ENCODE measurements around the gene MKNK2. TPM values are rescaled to one million over a fixed set of nuclear protein-coding genes. Genes with fewer than 3 reads are reported as not detected.

Gene MKNK2
- total and polyA plus RNA-seq, 2 donors (not counting 3 experiments of a cell fraction or from before 2014, with no cell fraction given) = 65.1 to 86.1 TPM

DNA sequence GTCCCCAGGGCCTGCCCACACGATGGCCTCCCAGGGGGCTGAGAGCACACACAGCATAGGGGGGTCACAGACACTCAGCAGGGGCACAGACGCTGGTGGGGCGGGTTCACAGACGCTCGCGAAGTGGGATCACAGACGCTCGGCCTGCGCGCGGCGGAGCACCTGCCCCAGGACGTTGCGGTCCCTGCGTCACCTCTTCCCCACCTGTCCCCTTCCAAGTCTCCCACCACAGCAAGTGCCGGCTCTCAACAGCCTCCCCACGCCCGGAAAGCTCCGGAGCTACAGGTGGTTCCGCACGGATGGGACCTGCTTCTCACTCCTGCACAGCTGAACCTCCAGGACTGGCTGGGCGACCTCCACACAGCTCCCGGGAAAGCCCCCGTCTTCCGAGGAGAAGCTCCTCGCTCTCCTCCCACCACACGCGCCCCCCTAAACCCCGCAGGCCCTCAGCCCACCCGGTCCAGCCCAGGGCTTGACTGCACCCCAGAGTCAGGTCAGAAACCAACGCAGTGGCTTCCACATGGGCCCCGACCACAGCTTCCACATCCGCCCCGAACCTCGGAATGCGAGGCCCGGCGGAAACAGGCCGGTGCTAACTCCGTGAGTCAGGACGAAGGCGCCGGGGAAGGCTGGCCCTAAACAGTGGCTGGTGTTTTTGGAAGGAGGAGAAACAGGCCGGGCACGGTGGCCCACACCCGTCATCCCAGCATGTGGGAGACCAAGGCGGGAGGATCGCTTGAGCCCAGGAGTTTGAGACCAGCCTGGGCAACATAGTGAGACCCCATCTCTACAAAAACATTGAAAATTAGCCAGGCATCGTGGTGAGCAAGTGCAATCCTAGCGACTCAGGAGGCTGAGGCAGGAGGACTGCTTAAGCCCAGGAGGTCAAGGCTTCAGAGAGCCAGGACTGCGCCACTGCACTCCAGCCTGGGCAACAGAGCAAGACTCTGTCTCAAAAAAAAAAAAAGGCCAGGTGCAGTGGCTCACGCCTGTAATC lies 52.0 kb downstream of the MKNK2 start:
- CTCF ChIA-PET = no interaction called here

More for the DNA sequence above, 52.0 kb downstream of the MKNK2 start:
- FAIRE-seq (no peak), DNase-seq (ENCODE audit: low read depth, low spot score) (no peak)
- dilution Hi-C loops (cut with MboI; ENCODE audit: extremely low pct_ligation_motif_present, low sequenced_read_pairs) = no loop called here
- H4K20me1 ChIP-seq (replicated peaks; ENCODE audit: control insufficient read depth, extremely low read depth, insufficient read depth, low read length) = no peaks in the 10 kb centered on the region
- no peaks in the 10 kb centered on the region for H3K79me2 ChIP-seq (ENCODE audit: control insufficient read depth, insufficient read depth, low read length)
- peaks cover 2 to 7% of the 10 kb centered on the region in 2 experiments for H3K36me3 ChIP-seq (ENCODE audit: control insufficient read depth in 2 of 2, extremely low read depth in 1 of 2, insufficient read depth in 2 of 2, low read length in 2 of 2)
- no TSS peak for BruUV-seq (replicated peaks)
- intact Hi-C loops (cut with micrococcal nuclease) = no loop called here
- H3K27me3 ChIP-seq (ENCODE audit: control insufficient read depth in 2 of 2, insufficient read depth in 2 of 2, low read length in 2 of 2) = no peaks in the 10 kb centered on the region
- no peak overlapping the region for H3K4me3 ChIP-seq (replicated peaks in 1 of 3; ENCODE audit: insufficient read depth in 1 of 3, low read depth in 1 of 3, low read length in 3 of 3)
- H3K27ac ChIP-seq (ENCODE audit: insufficient read depth, low read depth, low read length) = no peak overlapping the region
- no peaks in the 10 kb centered on the region for H3K9me3 ChIP-seq (replicated peaks; ENCODE audit: control insufficient read depth, insufficient read depth, low read length)
- POLR2A ChIA-PET = interaction anchor here (0.7 kb wide), 1 partner anchor 8 kb away, joined by 5 read pairs; no protein-coding TSS in a partner anchor
- H3K9ac ChIP-seq (replicated peaks; ENCODE audit: extremely low read depth, insufficient read depth, low read length) = no peak overlapping the region
- no peak overlapping the region for H3K4me2 ChIP-seq (ENCODE audit: insufficient read depth, low read length)
- TF ChIP-seq POLR2AphosphoS5 (IDR thresholded peaks at IDR 0.05; ENCODE audit: insufficient read depth, low read depth, low read length) (no peak), MYC (IDR thresholded peaks at IDR 0.05; ENCODE audit: low read depth, low read length) (no peak), EZH2 (IDR thresholded peaks at IDR 0.05; ENCODE audit: borderline replicate concordance, low read depth, low read length, severe bottlenecking) (no peak), FOS (IDR thresholded peaks at IDR 0.05; ENCODE audit: borderline replicate concordance, insufficient read depth, low read length) (no peak), JUN (IDR thresholded peaks at IDR 0.05; ENCODE audit: borderline replicate concordance, insufficient read depth, insufficient read length, low read depth) (no peak), GATA2 (IDR thresholded peaks at IDR 0.05; ENCODE audit: insufficient read depth, insufficient read length, low read depth, low read length) (no peak), POLR2A (IDR thresholded peaks at IDR 0.05; ENCODE audit: low read depth, low read length) (no peak)
- TF ChIP-seq, protein P1, sequence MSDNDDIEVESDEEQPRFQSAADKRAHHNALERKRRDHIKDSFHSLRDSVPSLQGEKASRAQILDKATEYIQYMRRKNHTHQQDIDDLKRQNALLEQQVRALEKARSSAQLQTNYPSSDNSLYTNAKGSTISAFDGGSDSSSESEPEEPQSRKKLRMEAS (IDR thresholded peaks at IDR 0.05; ENCODE audit: insufficient read depth, insufficient read length) = no peak
- TF ChIP-seq, protein P2, sequence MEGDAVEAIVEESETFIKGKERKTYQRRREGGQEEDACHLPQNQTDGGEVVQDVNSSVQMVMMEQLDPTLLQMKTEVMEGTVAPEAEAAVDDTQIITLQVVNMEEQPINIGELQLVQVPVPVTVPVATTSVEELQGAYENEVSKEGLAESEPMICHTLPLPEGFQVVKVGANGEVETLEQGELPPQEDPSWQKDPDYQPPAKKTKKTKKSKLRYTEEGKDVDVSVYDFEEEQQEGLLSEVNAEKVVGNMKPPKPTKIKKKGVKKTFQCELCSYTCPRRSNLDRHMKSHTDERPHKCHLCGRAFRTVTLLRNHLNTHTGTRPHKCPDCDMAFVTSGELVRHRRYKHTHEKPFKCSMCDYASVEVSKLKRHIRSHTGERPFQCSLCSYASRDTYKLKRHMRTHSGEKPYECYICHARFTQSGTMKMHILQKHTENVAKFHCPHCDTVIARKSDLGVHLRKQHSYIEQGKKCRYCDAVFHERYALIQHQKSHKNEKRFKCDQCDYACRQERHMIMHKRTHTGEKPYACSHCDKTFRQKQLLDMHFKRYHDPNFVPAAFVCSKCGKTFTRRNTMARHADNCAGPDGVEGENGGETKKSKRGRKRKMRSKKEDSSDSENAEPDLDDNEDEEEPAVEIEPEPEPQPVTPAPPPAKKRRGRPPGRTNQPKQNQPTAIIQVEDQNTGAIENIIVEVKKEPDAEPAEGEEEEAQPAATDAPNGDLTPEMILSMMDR (IDR thresholded peaks at IDR 0.05; ENCODE audit: extremely low read depth in 1 of 2, insufficient read depth in 1 of 2, low read depth in 1 of 2, low read length in 2 of 2) = no peak
- H2AFZ ChIP-seq (ENCODE audit: low read depth, low read length) = no peak overlapping the region
- H3K9me1 ChIP-seq (replicated peaks; ENCODE audit: control insufficient read depth, extremely low read depth, insufficient read depth, low read length) = no peaks in the 10 kb centered on the region
- no peaks in the 10 kb centered on the region for H3K4me1 ChIP-seq (ENCODE audit: control insufficient read depth, extremely low read depth, insufficient read depth, low read length)

Data from endothelial cell of umbilical vein (primary cell).